Measurements from ENCODE around the gene CCDC183.
"Not testable (repeated sequence)": the region's sequence is repeated elsewhere in the genome, so short reads cannot be mapped to it uniquely, and the experiment has no call there.

Gene CCDC183

DNA sequence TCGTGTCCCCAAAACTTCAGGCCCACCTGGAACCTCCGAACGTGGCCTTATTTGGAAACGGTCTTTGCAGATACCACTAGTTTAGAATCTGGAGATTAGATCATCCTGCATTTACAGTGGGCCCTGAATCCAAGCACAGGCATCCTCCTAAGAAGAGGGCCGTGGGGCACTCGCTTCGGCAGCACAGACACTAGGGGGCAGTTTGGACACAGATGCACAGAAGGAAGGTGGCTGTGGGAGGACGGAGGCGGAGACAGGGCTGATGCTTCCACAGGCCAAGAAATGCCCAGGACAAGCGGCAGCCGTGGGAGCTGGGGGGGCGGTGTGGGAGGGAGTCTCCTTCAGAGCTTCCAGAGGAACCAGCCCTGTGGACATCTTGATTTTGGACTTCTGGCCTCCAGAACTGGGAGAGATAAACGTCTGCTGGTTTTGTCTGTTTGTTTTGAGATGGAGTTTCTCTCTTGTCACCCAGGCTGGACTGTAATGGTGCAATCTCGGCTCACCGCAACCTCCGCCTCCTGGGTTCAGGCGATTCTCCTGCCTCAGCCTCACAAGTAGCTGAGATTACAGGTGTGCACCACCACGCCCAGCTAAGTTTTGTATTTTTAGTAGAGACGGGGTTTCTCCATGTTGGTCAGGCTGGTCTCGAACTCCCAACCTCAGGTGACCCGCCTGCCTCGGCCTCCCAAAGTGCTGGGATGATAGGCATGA is 35.1 kb upstream of the CCDC183 start:
- not testable (repeated sequence) for FAIRE-seq

DNA sequence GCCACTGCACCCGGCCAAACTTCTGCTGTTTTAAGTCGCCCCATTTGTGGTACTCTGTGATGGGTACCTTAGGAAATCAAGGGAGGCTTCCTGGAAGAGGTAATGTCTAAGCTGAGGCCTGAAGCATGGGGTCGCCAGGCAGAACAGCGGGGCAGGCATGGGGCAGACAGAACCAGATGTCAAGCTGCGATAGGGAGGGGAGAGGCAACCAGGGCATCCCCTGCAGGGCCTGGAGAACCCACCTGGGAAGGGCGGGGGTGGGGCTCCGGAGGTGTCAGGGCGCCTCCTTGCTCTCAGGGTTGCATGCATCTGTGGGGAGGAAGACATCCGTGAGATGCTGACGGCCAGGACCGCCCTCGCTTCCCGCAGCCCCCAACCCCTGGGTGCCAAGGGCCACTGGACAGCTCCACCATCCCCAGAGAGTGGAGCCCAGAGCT is 34.6 kb upstream of the CCDC183 start:
- FAIRE-seq = no peak

DNA sequence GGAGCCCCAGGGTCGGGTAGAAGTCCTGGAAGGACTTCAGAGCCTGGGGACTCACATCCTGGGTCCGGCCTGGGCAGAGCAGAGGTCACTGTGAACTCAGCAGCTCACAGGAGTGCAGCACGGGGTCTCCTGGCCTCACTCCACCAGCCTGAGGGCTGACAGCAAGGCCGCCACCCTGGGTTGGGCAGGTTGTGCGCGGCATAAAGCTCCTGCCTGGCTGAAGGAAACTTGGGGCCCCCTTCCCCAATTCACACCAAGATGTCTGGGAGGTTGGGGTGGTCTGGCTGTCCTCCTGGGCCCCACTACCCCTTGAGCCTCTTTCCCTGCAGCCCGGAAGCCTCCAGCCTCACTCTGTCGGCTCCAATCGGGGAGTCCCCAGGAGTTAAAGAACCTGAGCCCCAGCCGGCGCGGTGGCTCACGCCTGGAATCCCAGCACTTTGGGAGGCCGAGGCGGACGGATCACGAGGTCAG is 33.9 kb upstream of the CCDC183 start:
- no peak for FAIRE-seq

DNA sequence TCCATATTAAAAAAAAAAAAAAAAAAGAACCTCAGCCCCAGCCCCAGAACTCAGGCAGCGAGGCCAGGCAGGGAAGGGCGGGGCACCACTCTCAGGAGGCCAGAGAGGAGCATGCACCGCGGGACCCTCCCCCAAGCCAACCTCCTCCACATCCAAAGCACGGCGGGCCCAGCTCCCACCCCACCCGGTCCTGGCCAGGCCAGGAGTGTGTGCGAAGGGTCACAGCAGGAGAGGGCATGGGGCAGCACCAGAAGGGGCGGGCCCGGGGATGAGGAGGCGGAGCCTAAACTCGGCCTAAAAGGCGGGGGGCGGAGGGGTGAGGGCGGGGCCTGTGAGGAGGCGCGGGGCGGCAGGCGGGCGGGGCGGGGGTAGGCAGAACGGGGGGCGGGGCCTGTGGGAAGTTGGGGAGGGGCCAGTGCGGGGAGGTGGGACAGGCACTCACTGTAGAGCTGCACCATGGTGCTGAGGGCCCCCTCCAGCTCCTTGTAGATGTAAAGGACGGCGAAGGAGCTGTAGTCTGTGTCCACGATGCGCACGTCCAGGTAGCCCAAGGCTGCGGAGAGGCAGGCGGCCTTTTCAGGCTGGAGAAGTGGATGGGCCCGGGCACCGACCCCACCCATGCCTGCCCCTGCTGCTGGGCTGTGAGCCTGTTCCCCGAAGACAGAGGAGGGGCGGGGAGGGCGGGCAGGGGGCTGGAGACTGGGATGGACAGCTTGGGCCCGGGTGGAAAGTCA is 33.1 kb upstream of the CCDC183 start:
- FAIRE-seq = no peak

DNA sequence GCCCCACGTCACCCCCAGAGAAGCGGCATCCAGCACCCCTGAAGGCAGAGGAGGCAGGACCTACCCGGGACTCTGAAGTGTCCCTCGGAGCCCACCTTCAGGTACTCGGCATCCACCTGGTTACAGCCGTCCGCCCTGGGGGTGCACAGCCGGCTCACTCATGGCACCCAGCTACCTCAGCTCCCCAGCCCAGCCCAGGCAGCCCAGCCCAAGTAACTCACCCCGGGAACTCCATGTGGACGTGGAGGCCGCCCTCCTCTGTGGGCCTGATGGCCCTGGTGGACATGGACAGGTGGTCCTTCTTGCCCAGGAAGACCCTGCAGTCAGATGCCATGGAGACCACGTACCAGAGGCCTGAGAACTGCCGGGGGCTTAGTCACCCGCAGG is 32.5 kb upstream of the CCDC183 start:
- no peak for FAIRE-seq

DNA sequence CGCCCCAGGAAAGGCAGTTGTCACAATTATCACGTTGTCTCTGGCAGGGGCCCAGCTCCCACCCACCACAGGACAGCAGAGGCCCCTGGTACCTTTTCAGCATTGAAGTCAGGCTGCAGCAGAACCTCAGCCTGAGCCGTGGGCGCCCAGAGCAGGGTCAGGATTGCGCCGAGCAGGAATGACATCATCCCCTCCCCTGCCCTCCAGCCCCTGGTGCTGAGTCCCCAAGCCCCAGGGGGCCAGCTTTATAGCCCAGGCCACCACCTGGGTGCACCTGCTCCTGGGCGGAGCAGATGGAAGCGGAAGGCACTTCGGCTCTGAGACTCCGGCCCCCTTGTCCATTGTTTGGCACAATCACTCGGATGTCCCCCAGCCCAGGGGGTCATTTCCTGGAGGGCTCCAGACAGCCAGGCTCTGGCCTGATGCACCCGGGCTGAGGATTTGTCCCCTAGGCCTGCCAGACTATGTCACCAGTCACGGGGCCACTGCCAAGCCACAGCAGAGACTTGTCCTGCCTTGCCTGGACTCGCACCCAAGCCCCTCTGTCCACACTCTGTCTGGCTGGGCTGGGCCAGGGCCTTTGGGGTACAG is 31.7 kb upstream of the CCDC183 start, which contains the start of gene LCN15:
LCN15 (minus strand) TSS at position 218 of the 591 bp plus-strand sequence; CDS start at position 188, 30 bp downstream.
- no peak for FAIRE-seq

DNA sequence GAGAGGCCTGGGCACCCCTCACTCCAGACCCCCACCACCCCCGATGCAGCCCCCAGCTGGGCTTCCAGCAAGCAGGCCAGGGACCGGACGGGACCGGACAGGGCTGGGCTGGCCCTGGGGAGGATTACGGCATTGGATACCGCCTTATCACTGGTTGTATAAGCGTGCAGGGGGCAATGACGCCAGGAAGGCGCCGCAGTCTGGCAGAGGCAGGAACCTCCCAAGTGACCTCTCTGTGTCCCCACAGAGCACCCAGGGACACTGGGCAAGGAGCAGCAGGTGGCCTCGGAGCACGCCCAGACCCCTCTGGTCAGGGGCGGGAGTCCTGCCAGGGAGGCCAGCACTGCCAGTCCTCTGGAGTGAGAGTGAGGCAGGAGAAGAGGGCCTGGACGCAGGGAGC is 31.1 kb upstream of the CCDC183 start:
- FAIRE-seq = no peak

DNA sequence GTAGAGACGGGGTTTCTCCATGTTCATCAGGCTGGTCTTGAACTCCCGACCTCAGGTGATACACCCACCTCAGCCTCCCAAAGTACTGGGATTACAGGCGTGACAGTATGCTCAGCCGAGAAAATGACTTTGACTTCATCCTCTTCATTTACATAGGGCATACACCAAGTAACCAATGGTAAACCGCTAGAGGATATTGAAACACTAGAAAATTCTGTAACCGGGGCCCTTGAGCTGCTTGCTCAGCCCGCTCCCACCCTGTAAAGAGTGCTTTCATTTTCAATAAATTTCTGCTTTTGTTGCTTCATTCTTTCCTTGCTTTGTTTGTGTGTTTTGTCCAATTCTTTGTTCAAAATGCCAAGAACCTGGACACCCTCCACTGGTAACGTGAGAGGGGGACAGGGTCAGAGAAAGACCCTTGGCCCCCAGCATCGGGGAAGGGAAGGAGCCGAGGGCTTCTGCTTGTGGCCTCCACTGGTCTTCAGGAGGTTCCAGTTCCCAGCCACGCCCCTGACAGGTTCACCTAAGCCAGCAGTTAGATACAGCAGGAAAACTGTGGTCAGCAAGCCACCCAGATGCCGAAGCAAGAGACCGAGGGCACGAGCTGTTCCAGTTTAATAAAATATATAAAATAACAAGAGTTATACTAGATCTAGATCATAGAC is 30.3 kb upstream of the CCDC183 start:
- FAIRE-seq = not testable (repeated sequence)

DNA sequence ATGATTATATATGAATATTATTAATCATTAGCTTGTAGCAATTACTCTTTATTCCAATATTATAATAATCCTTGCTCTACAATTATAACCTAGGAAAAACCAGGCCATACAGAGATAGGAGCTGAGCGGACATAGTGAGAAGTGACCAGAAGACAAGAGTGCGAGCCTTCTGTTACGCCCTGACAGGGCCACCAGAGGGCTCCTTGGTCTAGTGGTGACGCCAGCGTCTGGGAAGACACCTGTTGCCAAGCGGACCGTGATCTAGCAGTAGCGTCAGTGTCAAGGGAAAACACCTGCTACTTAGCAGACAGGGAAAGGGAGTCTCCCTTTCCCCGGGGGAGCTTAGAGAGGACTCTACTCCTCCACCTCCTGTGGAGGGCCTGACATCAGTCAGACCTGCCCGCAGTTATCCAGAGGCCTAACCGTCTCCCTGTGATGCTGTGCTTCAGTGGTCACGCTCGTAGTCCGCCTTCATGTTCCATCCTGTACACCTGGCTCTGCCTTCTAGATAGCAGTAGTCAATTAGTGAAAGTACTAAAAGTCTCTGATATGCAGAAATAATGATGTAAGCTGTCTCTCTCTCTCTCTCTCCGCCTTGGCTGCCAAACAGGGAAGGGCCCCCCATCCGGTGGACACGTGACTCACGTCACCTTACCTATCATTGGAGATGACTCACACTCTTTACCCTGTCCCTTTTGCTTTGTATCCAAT is 29.6 kb upstream of the CCDC183 start:
- not testable (repeated sequence) for FAIRE-seq

DNA sequence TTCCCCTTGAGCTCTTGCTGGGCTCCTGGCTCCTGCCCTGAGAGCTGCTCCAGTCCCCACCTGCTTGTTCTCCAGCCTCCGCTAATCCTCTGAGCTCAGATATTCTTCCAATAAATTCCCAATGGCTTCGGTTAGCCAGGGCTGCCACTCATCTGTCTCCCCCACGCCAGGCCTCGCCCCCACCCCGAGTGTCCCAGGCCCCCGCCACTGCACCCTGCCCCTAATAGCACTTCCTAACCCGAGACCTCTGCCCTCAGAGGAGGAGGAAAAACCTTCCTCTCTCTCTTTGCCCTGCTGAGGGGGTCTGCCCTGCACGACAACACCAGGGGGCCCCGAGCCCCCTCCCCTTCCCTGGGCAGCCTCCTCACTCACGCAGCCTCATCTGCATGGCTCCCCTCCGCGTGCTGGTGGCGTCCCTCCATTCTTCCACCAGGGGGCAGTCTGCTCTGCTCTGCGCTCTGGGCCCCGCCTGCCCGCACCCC is 26.4 kb upstream of the CCDC183 start:
- no peak for FAIRE-seq

DNA sequence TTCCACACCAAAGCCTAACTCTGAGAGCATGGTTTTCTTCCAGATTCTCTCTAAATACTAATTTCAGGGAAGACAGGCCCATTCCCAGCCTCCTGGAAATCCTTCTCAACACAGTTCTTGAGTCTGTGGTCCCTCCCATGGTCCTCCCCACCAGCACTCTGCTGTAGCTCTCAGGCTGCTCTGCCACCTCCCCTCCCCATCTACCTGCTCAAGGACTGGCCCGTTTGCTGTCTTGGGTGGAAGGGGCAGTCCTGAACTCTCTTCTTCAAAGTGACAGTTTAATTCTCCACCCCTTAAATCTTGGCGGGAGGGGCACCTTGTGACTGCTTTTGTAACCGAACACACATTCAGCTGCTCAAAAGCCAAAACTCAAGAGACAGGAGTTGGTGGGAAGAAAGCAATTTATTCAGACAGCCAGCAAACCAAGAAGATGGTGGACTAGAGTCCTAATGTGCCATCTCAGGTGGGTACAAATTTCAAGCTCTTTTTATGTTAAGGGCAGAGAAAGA is 24.2 kb upstream of the CCDC183 start:
- FAIRE-seq = no peak

DNA sequence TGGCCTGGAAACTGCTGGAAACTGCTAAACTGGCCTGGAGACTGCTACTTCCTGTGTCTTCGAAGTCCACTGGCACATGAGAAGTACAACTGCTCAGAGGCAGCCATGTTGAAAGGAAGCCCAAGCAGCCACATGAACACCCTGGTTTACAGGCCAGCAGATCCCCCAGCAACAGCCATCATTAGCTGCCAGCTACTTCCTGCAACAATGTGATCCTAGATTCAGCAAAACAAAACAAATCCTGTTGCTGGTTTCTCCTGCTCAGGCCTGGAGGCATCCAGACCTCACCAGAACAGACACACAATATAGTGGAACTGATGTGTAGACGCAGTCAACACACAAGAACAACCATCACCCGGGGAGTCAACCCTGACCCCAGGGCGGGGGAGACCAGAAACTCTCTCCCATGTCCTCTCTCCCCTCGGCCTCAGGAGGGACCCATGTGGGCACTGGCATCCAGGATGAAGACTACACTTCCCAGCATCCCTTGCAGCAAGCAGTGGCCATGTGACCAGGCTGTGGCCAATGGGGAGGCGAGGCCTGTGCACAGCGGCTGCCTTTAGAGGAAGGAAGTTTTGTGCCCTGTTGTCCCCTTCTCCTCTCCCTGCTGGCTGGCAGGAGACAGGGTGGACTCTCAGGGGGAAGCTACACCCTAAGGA is 22.6 kb upstream of the CCDC183 start:
- no peak for FAIRE-seq

DNA sequence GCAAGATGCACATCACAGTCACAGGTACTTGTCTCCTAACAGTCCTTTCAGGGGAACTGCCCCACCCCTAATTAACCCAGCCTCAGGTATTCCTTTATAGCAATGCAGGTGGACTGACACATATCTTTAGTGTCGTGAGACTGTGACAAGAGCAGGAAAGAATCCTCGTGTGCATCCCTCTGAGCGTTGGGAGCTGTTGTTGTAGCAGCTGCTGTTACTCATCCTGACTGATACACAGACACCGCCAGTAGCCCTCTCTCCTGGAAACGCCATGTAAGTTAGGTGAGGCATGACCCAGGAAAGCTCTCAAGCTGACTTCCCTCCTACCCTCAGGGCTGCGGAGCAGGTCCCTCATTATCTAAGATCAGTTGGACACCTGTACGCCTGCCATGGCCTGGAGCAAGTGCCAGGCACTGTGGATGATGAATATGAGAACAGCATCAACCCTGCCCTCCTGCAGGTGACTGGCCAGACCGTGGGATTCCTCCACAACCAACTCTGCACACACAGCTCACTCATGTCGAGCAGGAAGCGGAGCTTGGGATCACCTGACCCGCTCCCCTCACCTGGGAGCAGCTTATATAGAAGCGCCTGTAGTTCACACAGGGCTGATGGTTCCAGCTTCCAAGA is 21.6 kb upstream of the CCDC183 start:
- FAIRE-seq = no peak

DNA sequence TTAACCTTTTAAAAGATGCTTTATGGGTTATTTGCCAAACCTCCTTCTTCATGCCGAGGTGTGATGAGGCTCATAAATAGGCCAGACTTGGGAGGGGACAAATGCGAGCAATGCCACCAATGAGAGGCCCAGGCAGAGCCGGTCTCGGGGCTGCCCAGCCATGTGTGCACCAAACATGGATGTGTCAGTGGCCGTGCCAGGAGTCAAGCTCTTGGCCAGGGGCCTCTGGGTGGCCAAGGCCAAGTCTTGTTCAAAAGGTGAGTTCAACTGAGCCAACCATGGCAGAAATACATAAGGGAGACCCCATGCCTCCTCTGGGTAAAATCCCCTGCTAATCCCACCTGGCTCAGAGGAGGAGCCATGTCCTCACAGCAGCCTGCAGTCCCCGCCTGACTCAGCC is 20.9 kb upstream of the CCDC183 start:
- no peak for FAIRE-seq

DNA sequence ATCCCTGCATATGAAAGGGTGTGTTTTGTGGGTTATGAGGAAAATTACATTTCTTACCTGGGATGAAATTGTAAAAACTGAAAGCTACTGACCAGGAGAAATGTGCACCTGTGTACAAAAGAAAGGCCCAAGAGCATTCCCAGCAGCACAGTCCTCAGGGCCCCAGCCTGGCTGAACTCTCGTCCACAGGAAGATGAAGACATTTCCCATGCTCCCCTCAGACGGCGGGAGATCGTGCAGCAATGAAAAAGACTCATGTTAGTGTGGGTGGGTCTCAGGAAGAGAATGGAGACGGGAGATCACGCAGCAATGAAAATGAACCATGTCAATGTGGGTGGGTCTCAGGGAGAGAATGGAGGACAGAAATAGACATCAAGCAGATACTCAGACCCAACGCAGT is 19.2 kb upstream of the CCDC183 start:
- FAIRE-seq = no peak

DNA sequence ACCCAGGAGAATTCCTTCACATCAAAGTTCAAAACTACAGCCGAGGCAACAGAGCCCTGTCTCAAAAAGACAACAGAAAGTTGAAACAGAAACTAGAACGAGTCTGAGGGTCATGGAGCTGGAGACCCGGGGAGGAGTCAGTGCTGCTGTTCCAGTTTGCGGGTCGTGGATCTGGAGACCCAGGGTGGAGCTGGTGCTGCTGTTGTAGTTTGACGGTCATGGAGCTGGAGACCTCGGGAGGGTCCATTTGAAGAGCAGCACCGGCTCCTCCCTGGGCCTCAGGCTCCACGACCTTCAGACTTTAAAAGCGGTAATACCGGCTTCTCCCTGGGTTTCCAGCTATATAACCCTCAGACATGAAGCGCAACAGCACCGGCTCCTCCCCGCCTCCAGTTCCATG is 18.8 kb upstream of the CCDC183 start:
- no peak for FAIRE-seq

DNA sequence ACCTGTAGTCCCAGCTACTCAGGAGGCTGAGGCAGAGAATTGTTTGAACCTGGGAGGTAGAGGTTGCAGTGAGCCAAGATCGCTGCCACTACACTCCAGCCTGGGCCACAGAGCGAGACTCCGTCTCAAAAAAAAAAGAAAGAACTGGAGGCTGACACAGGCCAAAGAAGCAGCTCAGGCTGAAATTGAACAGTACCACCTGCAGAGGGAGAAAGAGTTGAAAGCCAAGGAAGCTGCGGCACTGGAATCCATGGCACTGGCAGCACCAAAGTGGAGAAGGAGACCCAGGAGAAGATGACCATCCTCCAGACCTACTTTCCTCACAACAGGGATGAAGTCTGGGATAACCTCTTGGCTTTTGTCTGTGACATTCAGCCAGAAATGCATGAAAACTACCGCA is 16.3 kb upstream of the CCDC183 start:
- FAIRE-seq = no peak

DNA sequence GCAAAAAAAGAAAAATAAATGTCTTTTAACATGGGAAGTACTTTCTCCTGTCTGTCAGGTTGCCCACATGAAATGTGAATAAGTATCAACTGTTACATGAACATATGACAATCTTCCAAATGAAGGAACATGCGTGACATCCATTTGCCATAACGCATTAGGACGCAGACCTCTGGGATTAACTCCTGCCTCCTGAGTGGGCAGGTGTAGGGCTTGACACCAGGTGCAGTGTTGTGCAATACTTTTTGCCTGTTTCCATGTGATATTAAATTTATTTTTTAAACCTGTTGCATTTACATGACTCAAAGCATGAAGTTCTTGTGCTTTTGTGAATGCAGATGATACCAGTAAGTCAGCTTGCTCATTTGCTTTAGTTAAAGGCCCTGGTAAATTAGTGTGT is 13.7 kb upstream of the CCDC183 start:
- no peak for FAIRE-seq

DNA sequence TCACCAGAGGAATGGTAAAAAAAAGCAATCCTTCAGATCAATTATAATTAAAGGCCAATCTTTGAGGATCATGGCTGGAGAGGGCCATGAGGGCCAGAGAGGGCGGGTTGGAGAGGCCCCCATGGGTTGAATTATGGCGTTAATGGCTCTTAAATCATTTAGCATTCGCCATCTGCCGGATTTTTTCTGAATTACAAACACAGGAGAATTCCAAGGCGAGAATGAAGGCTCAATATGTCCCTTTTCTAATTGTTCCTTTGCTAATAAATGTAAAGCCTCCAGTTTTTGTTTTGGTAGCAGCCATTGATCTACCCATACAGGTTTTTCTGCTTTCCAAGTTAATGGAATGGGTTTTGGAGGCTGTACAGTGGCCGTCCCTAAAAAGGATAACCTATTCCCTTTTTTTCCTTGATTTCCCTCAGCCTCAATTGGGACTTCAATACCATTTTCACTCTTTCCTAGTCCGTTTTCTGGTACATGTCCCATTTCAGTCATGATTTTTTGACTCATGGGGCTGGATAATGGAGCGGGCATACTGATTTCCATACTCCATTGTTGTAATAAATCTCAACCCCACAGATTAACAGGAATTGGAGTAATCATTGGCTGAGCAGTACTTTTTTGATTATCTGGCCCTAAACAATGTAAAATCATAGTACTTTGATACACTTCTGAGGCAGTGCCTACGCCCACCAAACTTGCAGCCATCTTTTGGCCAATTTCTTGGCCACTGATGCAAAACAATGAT is 11.7 kb upstream of the CCDC183 start:
- no peak for FAIRE-seq

DNA sequence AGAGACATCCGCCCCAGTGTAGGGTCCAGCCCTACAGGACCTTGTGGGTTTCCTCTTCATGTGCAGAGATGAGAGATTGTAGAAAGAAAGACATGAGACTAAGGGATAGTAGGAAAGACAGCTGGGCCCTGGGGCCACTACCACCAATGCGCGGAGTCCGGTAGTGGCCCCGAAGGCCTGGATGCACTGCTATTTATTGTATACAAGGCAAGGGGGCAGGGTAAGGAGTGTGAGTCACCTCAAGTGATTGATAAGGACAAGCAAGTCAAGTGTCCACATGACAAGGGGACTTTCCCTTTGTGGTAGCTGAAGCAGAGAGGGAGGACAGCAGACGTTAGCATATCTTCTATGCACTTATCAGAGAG is 11.2 kb upstream of the CCDC183 start:
- no peak for FAIRE-seq
